Transverse colon (tissue), 4 donors: Measurements from ENCODE around the gene DLG4. TPM values are rescaled to one million over a fixed set of nuclear protein-coding genes. Genes with fewer than 3 reads are reported as not detected.

Experiments
- DNase-seq: peaks from one replicate; pipeline ENCODE4 v3.0.0-alpha.2; 2019
- H3K27ac ChIP-seq, 4 donors: fragments of 200-600 bp; sonication (generic); 2 replicates each; pipeline ENCODE4 v1.5.1; 2016 to 2018; ENCODE audit warnings: inconsistent platforms in 4 of 4
- H3K27me3 ChIP-seq: fragments of 200-600 bp; sonication (generic); 2 replicates; pipeline ENCODE4 v1.5.1; 2017; ENCODE audit warnings: inconsistent platforms
- H3K36me3 ChIP-seq, 4 donors: fragments of 200-600 bp; sonication (generic); 2 replicates each; pipeline ENCODE4 v1.5.1; 2017 to 2019; ENCODE audit warnings: inconsistent platforms in 4 of 4
- H3K4me1 ChIP-seq, 4 donors: fragments of 200-600 bp; sonication (generic); 2 replicates each; pipeline ENCODE4 v1.5.1; 2017 to 2020; ENCODE audit warnings: inconsistent platforms in 4 of 4
- H3K4me3 ChIP-seq, 4 donors: fragments of 200-600 bp; sonication (generic); 1 replicate in 1 of 4; 2 replicates in 3 of 4; pipeline versions ENCODE4 v1.5.1 to v1.6.1; 2017 to 2019; ENCODE audit warnings: inconsistent platforms in 4 of 4
- H3K9me3 ChIP-seq, 2 donors: fragments of 200-600 bp; sonication (generic); 2 replicates each; pipeline ENCODE4 v1.5.1; 2017 to 2019; ENCODE audit warnings: inconsistent platforms in 2 of 2
- CTCF ChIP-seq, 5 experiments: fragments of 200-600 bp in 3 of 5; fragments of 450-650 bp in 2 of 5; sonication (generic) in 3 of 5; IDR thresholded peaks; 1 replicate in 2 of 5; 2 replicates in 3 of 5; pipeline ENCODE4 v1.5.1; 2016 to 2017; ENCODE audit warnings: antibody characterized with exemption in 5 of 5, inconsistent platforms in 3 of 5, mild to moderate bottlenecking in 2 of 5, moderate library complexity in 1 of 5
- EP300 ChIP-seq: sonication (generic); formaldehyde crosslinking; IDR thresholded peaks from one replicate; pipeline ENCODE4 v1.6.1; 2017; ENCODE audit warnings: antibody characterized with exemption, low read depth
- POLR2A ChIP-seq: fragments of 450-650 bp; IDR thresholded peaks from one replicate; pipeline ENCODE4 v1.6.1; 2016; ENCODE audit warnings: antibody characterized with exemption, mild to moderate bottlenecking, moderate library complexity
- POLR2AphosphoS5 ChIP-seq, 3 donors: sonication (generic); formaldehyde crosslinking; IDR thresholded peaks; one replicate each; pipeline ENCODE4 v1.6.1; 2016; ENCODE audit warnings: antibody characterized with exemption in 3 of 3
- WGBS, 2 donors: methylation state at CpG; one replicate each; pipeline ENCODE4 v1.1.5; 2018; ENCODE audit warnings: low coverage in 1 of 2; 5-methylcytosine and 5-hydroxymethylcytosine counted together
- in situ Hi-C, 4 donors: fragments of 200-750 bp; cut with MboI; loops; one replicate each; pipeline versions ENCODE4 v1.15.0 to v1.15.1; 2017; ENCODE audit warnings: low sequenced_read_pairs in 3 of 4, low pct_ligation_motif_present in 1 of 4, low pct_unique_long_range_greater_than_20kb in 1 of 4
- intact Hi-C: fragments of 100-400 bp; cut with DNase I; formaldehyde crosslinking; loops from one replicate; pipeline ENCODE4 v1.15.1; 2023; ENCODE audit warnings: low total_unique reads
- total RNA-seq, 4 donors: library from RNA; depleted of rRNA; stranded (reverse); fragments of >200 nt; gene quantifications; one replicate each; pipeline ENCODE4 v1.1.0, GENCODE V29; 2016

DLG4 gene
- total RNA-seq, 4 donors from 2014 or later = 2.4 to 15.7 (median 6.1) TPM

- TF ChIP-seq POLR2AphosphoS5 (IDR thresholded peaks at IDR 0.05) (peak; percentile 72 to 99 (median 99)), CTCF (IDR thresholded peaks at IDR 0.05) (peak in 2 of 5 experiments; percentile 14 to 43), POLR2A (peak; percentile 99), EP300 (peak; percentile 54)
- H3K36me3 ChIP-seq = no peaks in the 10 kb centered on the region
- peak within 1 kb of the TSS; percentile 43 to 72 (median 53) for H3K4me3 ChIP-seq
- H3K27ac ChIP-seq = peak within 1 kb of the TSS; percentile 88 to 96 (median 94)
- 5 to 11% methylated on average over 3 to 52 of the region's 64 CpGs for WGBS, 2 donors
- peaks cover 42% of the 10 kb centered on the region for H3K27me3 ChIP-seq
- peaks cover 0 to 73% (median 37%) of the 10 kb centered on the region in 4 donors for H3K4me1 ChIP-seq
- DNase-seq = peak; percentile 94
- intact Hi-C loops = no loop called here
- in situ Hi-C loops = no loop called here
- H3K9me3 ChIP-seq = no peaks in the 10 kb centered on the region
Observed at GRCh38 chr17:7262192-7262934, 42.7 kb upstream of the DLG4 start, which contains the start of gene CLDN7. Gene CLDN7 (minus strand): TSS chr17:7262478. CDS start chr17:7262043, 435 bp downstream.

GRCh38 chr17:7261379-7262191, 41.9 kb upstream of the DLG4 start:
- Histone ChIP-seq H3K4me3 (peak overlapping the region; percentile 43 to 72 (median 53)), H3K9me3 (no peaks in the 10 kb centered on the region), H3K27me3 (peaks cover 42% of the 10 kb centered on the region), H3K36me3 (no peaks in the 10 kb centered on the region), H3K4me1 (peaks cover 0 to 71% (median 36%) of the 10 kb centered on the region in 4 donors), H3K27ac (peak overlapping the region; percentile 88 to 96 (median 94))
- in situ Hi-C loops = no loop called here
- 19% methylated on average over 10 of the region's 71 CpGs; no CpG with 5 or more reads in 1 of the 2 donors for WGBS, 2 donors
- no peak for DNase-seq
- intact Hi-C loops = no loop called here
- TF ChIP-seq POLR2A (no peak), EP300 (no peak), POLR2AphosphoS5 (IDR thresholded peaks at IDR 0.05) (peak in 1 of 3 donors; percentile 40), CTCF (IDR thresholded peaks at IDR 0.05) (no peak)

- Histone ChIP-seq H3K27me3 (peaks cover 42% of the 10 kb centered on the region), H3K4me1 (peaks cover 0 to 66% (median 36%) of the 10 kb centered on the region in 4 donors), H3K36me3 (peaks cover 0 to 6% (median 0%) of the 10 kb centered on the region in 4 donors), H3K4me3 (peak overlapping the region; percentile 43 to 72 (median 53)), H3K9me3 (no peaks in the 10 kb centered on the region), H3K27ac (peak overlapping the region; percentile 88 to 96 (median 94))
- in situ Hi-C loops (no loop called here), intact Hi-C loops (no loop called here)
- peak; percentile 84 for DNase-seq
- TF ChIP-seq EP300 (no peak), POLR2AphosphoS5 (IDR thresholded peaks at IDR 0.05) (peak; percentile 34 to 89 (median 70)), POLR2A (peak; percentile 64)
- WGBS, 2 donors = 8 to 30% methylated on average over 2 to 36 of the region's 54 CpGs
Observed at GRCh38 chr17:7260651-7261378, 41.2 kb upstream of the DLG4 start.

DNA sequence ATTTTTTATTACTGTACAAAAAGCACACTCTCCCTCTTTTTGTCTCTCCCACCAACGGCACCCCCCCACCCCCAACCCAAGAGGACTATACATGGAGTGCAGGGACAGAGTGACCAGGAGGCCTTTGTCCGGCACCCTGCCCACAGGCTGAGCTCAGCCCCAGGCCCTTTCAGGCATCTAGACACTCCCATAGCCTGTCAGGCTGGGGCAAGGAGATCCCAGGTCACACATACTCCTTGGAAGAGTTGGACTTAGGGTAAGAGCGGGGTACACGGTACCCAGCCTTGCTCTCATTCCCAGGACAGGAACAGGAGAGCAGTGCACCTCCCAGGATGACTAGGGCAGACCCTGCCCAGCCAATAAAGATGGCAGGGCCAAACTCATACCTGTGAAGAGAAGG, 40.5 kb upstream of the DLG4 start:
- Histone ChIP-seq H3K4me3 (peak overlapping the region in 3 of 4 donors; percentile 46 to 72 (median 60)), H3K9me3 (no peaks in the 10 kb centered on the region), H3K27ac (peak overlapping the region; percentile 88 to 96 (median 94)), H3K4me1 (peaks cover 0 to 62% (median 36%) of the 10 kb centered on the region in 4 donors), H3K27me3 (peaks cover 39% of the 10 kb centered on the region), H3K36me3 (peaks cover 0 to 10% (median 0%) of the 10 kb centered on the region in 4 donors)
- intact Hi-C loops (no loop called here), in situ Hi-C loops (no loop called here)
- TF ChIP-seq POLR2AphosphoS5 (IDR thresholded peaks at IDR 0.05) (peak in 2 of 3 donors; percentile 14 to 89), POLR2A (no peak)
- DNase-seq = peak; percentile 37
- 59% methylated on average over 4 of the region's 4 CpGs; no CpG with 5 or more reads in 1 of the 2 donors for whole genome bisulfite sequencing, 2 donors
